Islet precursor cell (in vitro differentiated cells): ENCODE results near the gene FEM1A.
A peak's percentile ranks its signal among the peaks of the same experiment; 100 is the strongest.
"Not testable (repeated sequence)": the region's sequence is repeated elsewhere in the genome, so short reads cannot be mapped to it uniquely, and the experiment has no call there.

Experiments used
- DNase-seq: peaks from one replicate; pipeline ENCODE4 v3.0.0-alpha.2; 2018

The FEM1A gene

GRCh38 chr19:4774136-4774535 lies 17.4 kb upstream of the FEM1A start:
- no peak for DNase-seq

- peak; percentile 70 for DNase-seq
Observed at GRCh38 chr19:4775627-4776152, 15.8 kb upstream of the FEM1A start.

- no peak for DNase-seq
Observed at GRCh38 chr19:4776436-4777211, 14.9 kb upstream of the FEM1A start.

GRCh38 chr19:4778124-4778523 lies 13.4 kb upstream of the FEM1A start:
- DNase-seq: not testable (repeated sequence)

- DNase-seq: no peak
Observed at GRCh38 chr19:4780860-4781259, 10.7 kb upstream of the FEM1A start.

GRCh38 chr19:4781801-4782200 lies 9.7 kb upstream of the FEM1A start:
- no peak for DNase-seq

GRCh38 chr19:4786412-4787016 lies 5.0 kb upstream of the FEM1A start:
- not testable (repeated sequence) for DNase-seq

- DNase-seq: not testable (repeated sequence)
Observed at GRCh38 chr19:4792019-4792865, 708 bp downstream of the FEM1A start.

GRCh38 chr19:4792866-4793195 lies 1.3 kb downstream of the FEM1A start:
- DNase-seq: not testable (repeated sequence)

GRCh38 chr19:4793278-4793677 lies 1.7 kb downstream of the FEM1A start:
- not testable (repeated sequence) for DNase-seq

GRCh38 chr19:4794971-4795370 lies 3.4 kb downstream of the FEM1A start:
- no peak for DNase-seq

- no peak for DNase-seq
Observed at GRCh38 chr19:4795400-4795799, 3.9 kb downstream of the FEM1A start.

GRCh38 chr19:4800591-4801081 lies 9.1 kb downstream of the FEM1A start:
- peak; percentile 66 for DNase-seq

GRCh38 chr19:4801085-4801619 lies 9.6 kb downstream of the FEM1A start:
- no peak for DNase-seq

- DNase-seq: no peak
Observed at GRCh38 chr19:4802711-4803110, 11.2 kb downstream of the FEM1A start.

GRCh38 chr19:4803736-4804695 lies 12.5 kb downstream of the FEM1A start:
- DNase-seq: peak; percentile 81

- not testable (repeated sequence) for DNase-seq
Observed at GRCh38 chr19:4805140-4805539, 13.6 kb downstream of the FEM1A start.

- DNase-seq: no peak
Observed at GRCh38 chr19:4806384-4806783, 14.8 kb downstream of the FEM1A start.

GRCh38 chr19:4807188-4807587 lies 15.7 kb downstream of the FEM1A start:
- DNase-seq: no peak

GRCh38 chr19:4811328-4812131 lies 20.0 kb downstream of the FEM1A start:
- peak; percentile 90 for DNase-seq
